Measurements from ENCODE around the gene HHIPL1.

DNA sequence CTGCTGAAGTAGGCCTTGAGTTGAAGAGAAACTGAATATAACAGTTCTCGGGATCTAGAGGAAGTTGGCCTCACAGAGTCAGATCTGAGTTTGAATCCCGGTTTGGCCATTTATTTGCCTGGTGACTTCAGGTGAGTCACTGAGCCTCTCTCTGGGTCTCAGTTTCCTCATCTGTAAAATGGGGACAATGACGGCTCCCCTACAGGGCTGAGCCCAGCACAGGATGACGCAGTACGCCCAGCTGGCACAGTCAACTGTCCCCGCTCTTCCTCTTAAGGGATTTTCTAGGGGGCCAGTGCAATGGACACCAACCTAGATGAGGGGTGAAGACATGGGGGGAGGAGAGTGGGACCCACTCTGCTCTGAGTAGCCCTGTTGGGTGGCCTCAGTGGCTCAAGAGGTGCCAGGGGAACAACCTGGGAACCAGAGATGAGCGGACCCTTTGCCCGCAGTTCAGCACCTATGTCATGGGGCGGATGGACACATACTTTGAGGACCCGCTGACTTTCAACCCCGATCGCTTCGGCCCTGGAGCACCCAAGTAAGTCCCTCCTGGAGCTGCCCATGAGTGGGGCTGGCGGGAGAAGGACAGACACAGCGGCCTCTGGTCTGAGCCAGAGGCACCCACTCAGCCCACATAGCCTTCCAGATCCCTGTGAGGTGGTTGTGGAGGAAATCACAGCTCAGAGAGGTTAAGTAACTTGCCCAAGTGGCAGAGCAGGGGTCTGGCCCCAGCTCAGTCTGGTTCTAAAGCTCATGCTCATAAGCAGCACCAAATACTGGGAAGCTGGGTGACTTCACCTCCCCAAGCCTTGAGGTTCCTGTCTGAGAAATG is 80.2 kb downstream of the HHIPL1 start:
- no peak for TF ChIP-seq POLR2A (IDR thresholded peaks at IDR 0.05; ENCODE audit: low read depth, low read length)
- TF ChIP-seq, protein P1, sequence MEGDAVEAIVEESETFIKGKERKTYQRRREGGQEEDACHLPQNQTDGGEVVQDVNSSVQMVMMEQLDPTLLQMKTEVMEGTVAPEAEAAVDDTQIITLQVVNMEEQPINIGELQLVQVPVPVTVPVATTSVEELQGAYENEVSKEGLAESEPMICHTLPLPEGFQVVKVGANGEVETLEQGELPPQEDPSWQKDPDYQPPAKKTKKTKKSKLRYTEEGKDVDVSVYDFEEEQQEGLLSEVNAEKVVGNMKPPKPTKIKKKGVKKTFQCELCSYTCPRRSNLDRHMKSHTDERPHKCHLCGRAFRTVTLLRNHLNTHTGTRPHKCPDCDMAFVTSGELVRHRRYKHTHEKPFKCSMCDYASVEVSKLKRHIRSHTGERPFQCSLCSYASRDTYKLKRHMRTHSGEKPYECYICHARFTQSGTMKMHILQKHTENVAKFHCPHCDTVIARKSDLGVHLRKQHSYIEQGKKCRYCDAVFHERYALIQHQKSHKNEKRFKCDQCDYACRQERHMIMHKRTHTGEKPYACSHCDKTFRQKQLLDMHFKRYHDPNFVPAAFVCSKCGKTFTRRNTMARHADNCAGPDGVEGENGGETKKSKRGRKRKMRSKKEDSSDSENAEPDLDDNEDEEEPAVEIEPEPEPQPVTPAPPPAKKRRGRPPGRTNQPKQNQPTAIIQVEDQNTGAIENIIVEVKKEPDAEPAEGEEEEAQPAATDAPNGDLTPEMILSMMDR (IDR thresholded peaks at IDR 0.05; ENCODE audit: extremely low read depth in 1 of 2, insufficient read depth in 1 of 2, low read depth in 1 of 2, low read length in 2 of 2): no peak
- no peak for TF ChIP-seq MYC (IDR thresholded peaks at IDR 0.05; ENCODE audit: low read depth, low read length)
- no peak for TF ChIP-seq POLR2AphosphoS5 (IDR thresholded peaks at IDR 0.05; ENCODE audit: insufficient read depth, low read depth, low read length)
- no peak for TF ChIP-seq FOS (IDR thresholded peaks at IDR 0.05; ENCODE audit: borderline replicate concordance, insufficient read depth, low read length)
- no peak for TF ChIP-seq EZH2 (IDR thresholded peaks at IDR 0.05; ENCODE audit: borderline replicate concordance, low read depth, low read length, severe bottlenecking)

Data from endothelial cell of umbilical vein (primary cell).